AG04449 (cell line): Measurements from ENCODE around the gene MYO1E.

Experiments used
- CTCF ChIA-PET: fragments of 350-600 bp; formaldehyde crosslinking; extraction: SDS; loops from one replicate; lab custom pipeline; 2021; ENCODE audit warnings: antibody characterized with exemption; lab: Yijun Ruan, JAX
- POLR2A ChIA-PET: fragments of 400-600, 350-600 bp; formaldehyde crosslinking; extraction: SDS; loops from one replicate; lab custom pipeline; 2020; ENCODE audit warnings: antibody characterized with exemption, inconsistent platforms; lab: Yijun Ruan, JAX
- DNase-seq: peaks from one replicate; pipeline ENCODE4 v3.0.0-alpha.2; 2010; ENCODE audit warnings: low read depth, low spot score
- H3K4me3 ChIP-seq: 2 replicates; pipeline ENCODE4 v1.5.1; 2011; ENCODE audit warnings: low read depth, mild to moderate bottlenecking, control low read depth, low read length
- CTCF ChIP-seq: IDR thresholded peaks from one replicate; pipeline ENCODE4 v1.5.1; 2011; ENCODE audit warnings: mild to moderate bottlenecking, moderate library complexity, low read length, control low read depth, inconsistent platforms; ENCODE audit not compliant: insufficient read depth; ENCODE audit errors: missing control alignments

MYO1E gene

GRCh38 chr15:59279023-59279422, 93.6 kb downstream of the MYO1E start:
- H3K4me3 ChIP-seq: no peak overlapping the region
- no peak for TF ChIP-seq CTCF
- ChIA-PET POLR2A (no interaction called here), CTCF (interaction anchor here (1.5 kb wide), 1 partner anchor 10 kb away, joined by 3 read pairs; no protein-coding TSS in a partner anchor)
- DNase-seq: no peak

GRCh38 chr15:59278120-59278519, 94.6 kb downstream of the MYO1E start:
- DNase-seq: no peak
- H3K4me3 ChIP-seq: no peak overlapping the region
- ChIA-PET POLR2A (no interaction called here), CTCF (interaction anchor here (1.0 kb wide), 1 partner anchor 31 kb away, joined by 3 read pairs; no protein-coding TSS in a partner anchor)
- no peak for TF ChIP-seq CTCF

GRCh38 chr15:59276225-59277178, 96.2 kb downstream of the MYO1E start:
- no peak overlapping the region for H3K4me3 ChIP-seq
- no peak for DNase-seq
- CTCF ChIA-PET: no interaction called here
- POLR2A ChIA-PET: no interaction called here
- no peak for TF ChIP-seq CTCF

- no peak for DNase-seq
- ChIA-PET CTCF (interaction anchor here (1.3 kb wide), 1 partner anchor 27 kb away, joined by 5 read pairs; no protein-coding TSS in a partner anchor), POLR2A (interaction anchor here (0.9 kb wide), 1 partner anchor 99 kb away, joined by 3 read pairs; the partner anchor contains the start of gene MYO1E)
- no peak overlapping the region for H3K4me3 ChIP-seq
- TF ChIP-seq CTCF: no peak
Measured at GRCh38 chr15:59274126-59274970, 98.3 kb downstream of the MYO1E start.

- H3K4me3 ChIP-seq: no peak overlapping the region
- ChIA-PET CTCF (interaction anchor here (1.3 kb wide), 1 partner anchor 26 kb away, joined by 5 read pairs; no protein-coding TSS in a partner anchor), POLR2A (no interaction called here)
- TF ChIP-seq CTCF: no peak
- no peak for DNase-seq
Measured at GRCh38 chr15:59273234-59273633, 99.4 kb downstream of the MYO1E start.
